Endothelial cell of umbilical vein (primary cell): ENCODE results near the gene MED25. TPM values are rescaled to one million over a fixed set of nuclear protein-coding genes. Genes with fewer than 3 reads are reported as not detected.

Experiments
- BruUV-seq: library from RNA; stranded (reverse); fragments of 400-500 nt; replicated peaks from 2 replicates; lab custom pipeline; 2021; lab: Mats Ljungman, UMichigan
- CTCF ChIA-PET: fragments of 300-600, 350-600 bp; sonication (Branson Sonifier 250); formaldehyde crosslinking; loops from one replicate; lab custom pipeline; 2021; ENCODE audit warnings: antibody characterized with exemption, inconsistent platforms; lab: Charles Lee
- POLR2A ChIA-PET: fragments of 300-600, 350-600 bp; sonication (Branson Sonifier 250); formaldehyde crosslinking; loops from one replicate; lab custom pipeline; 2021; ENCODE audit warnings: antibody characterized with exemption, inconsistent platforms; lab: Charles Lee
- DNase-seq: peaks from one replicate; pipeline ENCODE4 v3.0.0-alpha.2; 2011; ENCODE audit warnings: low read depth, low spot score
- FAIRE-seq: peaks from 2 replicates; lab custom pipeline; 2011; peaks lifted over from hg19 to GRCh38; lab: Jason Lieb, UNC
- H2AFZ ChIP-seq: 2 replicates; pipeline ENCODE4 v1.6.0; 2012; ENCODE audit warnings: low read depth, low read length, control low read depth, inconsistent platforms
- H3K27ac ChIP-seq: 2 replicates; pipeline ENCODE4 v1.5.1; 2011; ENCODE audit warnings: low read depth, mild to moderate bottlenecking, control low read depth, low read length, moderate library complexity; ENCODE audit not compliant: insufficient read depth
- H3K27me3 ChIP-seq, 2 experiments: 2 replicates each; pipeline versions ENCODE4 v1.6.0 to v1.6.1; 2011; ENCODE audit warnings: low read length in 2 of 2, mixed read lengths in 1 of 2; ENCODE audit not compliant: control insufficient read depth in 2 of 2, insufficient read depth in 2 of 2
- H3K36me3 ChIP-seq, 2 experiments: 2 replicates in 1 of 2; 3 replicates in 1 of 2; pipeline ENCODE4 v1.5.1; 2011; ENCODE audit warnings: low read length in 2 of 2, mild to moderate bottlenecking in 1 of 2, moderate library complexity in 1 of 2; ENCODE audit not compliant: control insufficient read depth in 2 of 2, insufficient read depth in 2 of 2; ENCODE audit errors: extremely low read depth in 1 of 2
- H3K4me1 ChIP-seq: 3 replicates; pipeline ENCODE4 v1.5.1; 2011; ENCODE audit warnings: mild to moderate bottlenecking, low read length; ENCODE audit not compliant: control insufficient read depth, insufficient read depth; ENCODE audit errors: extremely low read depth
- H3K4me2 ChIP-seq: 2 replicates; pipeline ENCODE4 v1.6.1; 2011; ENCODE audit warnings: low read length, control low read depth, mixed read lengths; ENCODE audit not compliant: insufficient read depth
- H3K4me3 ChIP-seq, 3 experiments: fragments of 200-600 bp in 1 of 3; sonication (generic), shearing (Covaris generic) in 1 of 3; replicated peaks in 1 of 3; 2 replicates each; pipeline ENCODE4 v1.5.1; 2011 to 2016; ENCODE audit warnings: control low read depth in 3 of 3, low read length in 3 of 3, mild to moderate bottlenecking in 2 of 3, inconsistent platforms in 1 of 3, low read depth in 1 of 3, moderate library complexity in 1 of 3; ENCODE audit not compliant: insufficient read depth in 1 of 3
- H3K79me2 ChIP-seq: 2 replicates; pipeline ENCODE4 v1.6.0; 2012; ENCODE audit warnings: low read length, inconsistent platforms; ENCODE audit not compliant: control insufficient read depth, insufficient read depth
- H3K9ac ChIP-seq: replicated peaks from 2 replicates; pipeline ENCODE3; 2011; ENCODE audit warnings: low read length, control low read depth; ENCODE audit not compliant: insufficient read depth; ENCODE audit errors: extremely low read depth
- H3K9me1 ChIP-seq: replicated peaks from 3 replicates; pipeline ENCODE4 v1.6.0; 2011; ENCODE audit warnings: mild to moderate bottlenecking, low read length; ENCODE audit not compliant: control insufficient read depth, insufficient read depth; ENCODE audit errors: extremely low read depth
- H3K9me3 ChIP-seq: replicated peaks from 2 replicates; pipeline ENCODE4 v1.5.1; 2012; ENCODE audit warnings: low read length, inconsistent platforms; ENCODE audit not compliant: control insufficient read depth, insufficient read depth
- H4K20me1 ChIP-seq: replicated peaks from 2 replicates; pipeline ENCODE3; 2011; ENCODE audit warnings: mild to moderate bottlenecking, low read length; ENCODE audit not compliant: control insufficient read depth, insufficient read depth; ENCODE audit errors: extremely low read depth
- CTCF ChIP-seq, 2 donors: IDR thresholded peaks; 1 replicate in 1 of 2; 2 replicates in 1 of 2; pipeline ENCODE4 v1.5.1; 2011; ENCODE audit warnings: low read length in 2 of 2, mild to moderate bottlenecking in 2 of 2, moderate library complexity in 2 of 2, control low read depth in 1 of 2, inconsistent platforms in 1 of 2, low read depth in 1 of 2; ENCODE audit not compliant: insufficient read depth in 1 of 2; ENCODE audit errors: extremely low read depth in 1 of 2
- EZH2 ChIP-seq: IDR thresholded peaks from 2 replicates; pipeline ENCODE4 v1.6.1; 2012; ENCODE audit warnings: borderline replicate concordance, low read depth, mild to moderate bottlenecking, moderate library complexity, low read length, inconsistent platforms; ENCODE audit not compliant: severe bottlenecking
- FOS ChIP-seq: IDR thresholded peaks from 2 replicates; pipeline ENCODE4 v1.6.1; 2011; ENCODE audit warnings: mild to moderate bottlenecking, low read length, moderate library complexity, borderline replicate concordance; ENCODE audit not compliant: insufficient read depth
- GATA2 ChIP-seq: IDR thresholded peaks from 2 replicates; pipeline ENCODE4 v1.7.0; 2011; ENCODE audit warnings: low read depth, mild to moderate bottlenecking, moderate library complexity, mixed read lengths, low read length; ENCODE audit not compliant: insufficient read length, insufficient read depth
- JUN ChIP-seq: IDR thresholded peaks from 2 replicates; pipeline ENCODE4 v1.6.1; 2011; ENCODE audit warnings: borderline replicate concordance, low read depth; ENCODE audit not compliant: insufficient read length, insufficient read depth
- MYC ChIP-seq: IDR thresholded peaks from one replicate; pipeline ENCODE4 v1.6.1; 2011; ENCODE audit warnings: mild to moderate bottlenecking, low read depth, low read length
- POLR2A ChIP-seq: IDR thresholded peaks from 2 replicates; pipeline ENCODE4 v1.6.1; 2012; ENCODE audit warnings: low read depth, mild to moderate bottlenecking, control low read depth, low read length
- POLR2AphosphoS5 ChIP-seq: IDR thresholded peaks from 2 replicates; pipeline ENCODE4 v1.6.1; 2012; ENCODE audit warnings: low read depth, mild to moderate bottlenecking, control low read depth, low read length, moderate library complexity; ENCODE audit not compliant: insufficient read depth
- dilution Hi-C: fragments of 300-500 bp; cut with MboI; formaldehyde crosslinking; loops from one replicate; pipeline ENCODE4 v1.15.0; 2019; ENCODE audit warnings: low sequenced_read_pairs; ENCODE audit not compliant: extremely low pct_ligation_motif_present
- intact Hi-C: fragments of 100-400 bp; cut with micrococcal nuclease; formaldehyde crosslinking; loops from one replicate; pipeline ENCODE4 v1.10.0; 2022
- polyA plus RNA-seq, 4 experiments: library from polyadenylated mRNA; depleted of rRNA in 3 of 4; stranded (reverse) in 3 of 4; unstranded in 1 of 4; fragments of >200 nt; gene quantifications; 2 replicates each; pipeline versions ENCODE4 v1.2.1 to v1.2.3, GENCODE V29; 2011 to 2012; ENCODE audit warnings: missing spikeins in 1 of 4
- total RNA-seq: library from RNA; stranded (reverse); gene quantifications from 2 replicates; pipeline ENCODE4 v1.2.3, GENCODE V29; 2021
- TF ChIP-seq, protein P1 (sequence below): IDR thresholded peaks from 2 replicates; pipeline ENCODE4 v1.6.1; 2011; ENCODE audit not compliant: insufficient read depth, insufficient read length

MED25 gene
- total and polyA plus RNA-seq, 2 donors (not counting 3 experiments of a cell fraction or from before 2014, with no cell fraction given): 31.7 to 62.9 TPM

DNA sequence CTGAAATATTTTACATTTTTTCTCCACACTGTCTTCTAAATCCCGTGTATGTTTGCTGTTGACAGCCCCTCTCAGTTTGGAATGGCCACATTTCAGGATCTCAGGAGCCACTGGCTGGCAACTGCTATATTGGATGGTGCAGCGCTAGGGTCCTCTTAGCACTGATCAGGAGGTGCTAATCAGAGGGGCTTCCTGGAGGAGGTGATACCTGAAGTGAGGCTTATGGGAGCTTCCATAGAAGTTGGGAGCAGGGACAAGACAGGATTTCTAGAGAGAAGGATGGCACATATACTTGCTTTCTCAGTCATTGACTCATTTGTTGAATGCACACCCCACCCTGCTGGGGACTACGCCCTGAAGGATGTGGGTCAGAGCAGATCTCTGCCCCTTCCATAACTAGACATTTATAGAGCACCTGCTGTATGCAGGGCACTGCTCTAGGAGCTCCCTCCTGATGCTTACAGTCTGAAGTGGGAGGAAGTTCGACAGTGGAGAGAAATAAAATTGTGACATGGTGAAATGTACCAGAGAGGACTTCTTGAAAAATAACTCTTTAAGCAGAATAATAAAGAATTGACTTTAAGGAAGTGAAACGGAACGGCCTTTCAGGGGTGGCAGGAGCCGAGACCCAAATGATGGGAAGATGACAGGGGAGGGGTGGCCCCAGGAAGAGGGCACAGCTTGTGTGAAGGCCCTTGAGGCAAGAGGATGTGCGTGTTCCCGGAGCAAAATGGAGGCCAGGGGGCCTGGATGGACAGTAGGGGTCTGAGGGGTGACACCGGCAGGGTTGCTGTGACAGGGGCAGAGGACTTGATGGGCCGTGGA lies 38.1 kb upstream of the MED25 start:
- ChIA-PET CTCF (no interaction called here), POLR2A (no interaction called here)
- H3K4me3 ChIP-seq: no peak overlapping the region
- H4K20me1 ChIP-seq: no peaks in the 10 kb centered on the region
- no peaks in the 10 kb centered on the region for H3K9me3 ChIP-seq
- peaks cover 0 to 11% of the 10 kb centered on the region in 2 experiments for H3K36me3 ChIP-seq
- FAIRE-seq: no peak
- no peak for TF ChIP-seq POLR2AphosphoS5
- TF ChIP-seq EZH2: no peak
- TF ChIP-seq, protein P1, sequence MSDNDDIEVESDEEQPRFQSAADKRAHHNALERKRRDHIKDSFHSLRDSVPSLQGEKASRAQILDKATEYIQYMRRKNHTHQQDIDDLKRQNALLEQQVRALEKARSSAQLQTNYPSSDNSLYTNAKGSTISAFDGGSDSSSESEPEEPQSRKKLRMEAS: no peak
- TF ChIP-seq MYC: no peak
- TF ChIP-seq CTCF (IDR thresholded peaks at IDR 0.05; ENCODE audit: extremely low read depth in 1 of 2, insufficient read depth in 1 of 2, low read depth in 1 of 2, low read length in 2 of 2): no peak
- no peak for TF ChIP-seq JUN
- no peak for TF ChIP-seq GATA2
- no peak for TF ChIP-seq POLR2A
- no peak for TF ChIP-seq FOS
- no peak overlapping the region for H3K4me2 ChIP-seq
- H3K79me2 ChIP-seq: peaks cover 7% of the 10 kb centered on the region
- no peak for DNase-seq
- H3K27ac ChIP-seq: no peak overlapping the region
- no peaks in the 10 kb centered on the region for H3K27me3 ChIP-seq
- H2AFZ ChIP-seq: no peak overlapping the region
- BruUV-seq: no TSS peak
- intact Hi-C loops (no loop called here), dilution Hi-C loops (no loop called here)
- no peak overlapping the region for H3K9ac ChIP-seq
- H3K4me1 ChIP-seq: no peaks in the 10 kb centered on the region
- no peaks in the 10 kb centered on the region for H3K9me1 ChIP-seq
